T-helper 2 cell treated with Interferon-gamma antibody and Interleukin-4, amounts not matched to agents 100 ng/mL and 5 ng/mL, for 36 hours (primary cell): Measurements from ENCODE around the gene ZDHHC11. TPM values are rescaled to one million over a fixed set of nuclear protein-coding genes. Genes with fewer than 3 reads are reported as not detected.

ENCODE experiments used
- intact Hi-C: fragments of 100-400 bp; cut with micrococcal nuclease; formaldehyde crosslinking; loops from one replicate; pipeline ENCODE4 v1.15.1; 2023
- total RNA-seq: library from RNA; stranded (reverse); gene quantifications from 2 replicates; pipeline ENCODE4 v1.2.3, GENCODE V29; 2022

Gene ZDHHC11
- 20.6 and 21.5 TPM in 2 replicates for total RNA-seq

GRCh38 chr5:850511-851006 is at the start of gene ZDHHC11:
Gene ZDHHC11, minus strand, starts transcription at chr5:850986. Its CDS starts 384 bp downstream, at chr5:850602.
- intact Hi-C loops: no loop called here

- intact Hi-C loops: loop anchor here (5.0 to 10.0 kb wide), 2 partner anchors 494 to 631 kb away; partner anchors contain the start of gene LPCAT1
Observed at GRCh38 chr5:893711-894110, 42.9 kb upstream of the ZDHHC11 start.

GRCh38 chr5:893137-893506 is 42.3 kb upstream of the ZDHHC11 start:
- intact Hi-C loops: loop anchor here (5.0 to 10.0 kb wide), 2 partner anchors 494 to 632 kb away; partner anchors contain the start of gene LPCAT1

GRCh38 chr5:892394-893136 is 41.8 kb upstream of the ZDHHC11 start, which contains the start of the genes BRD9 and TRIP13:
Gene BRD9, minus strand, starts transcription at chr5:892801. Its CDS starts 144 bp downstream, at chr5:892657.
Gene TRIP13, plus strand, starts transcription at chr5:892884. Its CDS starts 115 bp downstream, at chr5:892999.
- intact Hi-C loops: loop anchor here (1.0 to 10.0 kb wide), 3 partner anchors 280 to 632 kb away; partner anchors contain the start of genes CEP72 and LPCAT1

- intact Hi-C loops: loop anchor here (1.0 to 10.0 kb wide), 3 partner anchors 280 to 633 kb away; partner anchors contain the start of genes CEP72 and LPCAT1
Observed at GRCh38 chr5:891837-892393, 41.1 kb upstream of the ZDHHC11 start.

GRCh38 chr5:891117-891836 is 40.5 kb upstream of the ZDHHC11 start:
- intact Hi-C loops: loop anchor here (5.0 to 10.0 kb wide), 2 partner anchors 496 to 634 kb away; partner anchors contain the start of gene LPCAT1

GRCh38 chr5:889075-889710 is 38.4 kb upstream of the ZDHHC11 start:
- intact Hi-C loops: no loop called here

GRCh38 chr5:888638-889035 is 37.9 kb upstream of the ZDHHC11 start:
- intact Hi-C loops: no loop called here

GRCh38 chr5:887947-888637 is 37.3 kb upstream of the ZDHHC11 start:
- intact Hi-C loops: no loop called here

- intact Hi-C loops: no loop called here
Observed at GRCh38 chr5:886716-887325, 36.0 kb upstream of the ZDHHC11 start.

- intact Hi-C loops: no loop called here
Observed at GRCh38 chr5:886036-886435, 35.2 kb upstream of the ZDHHC11 start.

GRCh38 chr5:885529-885928 is 34.7 kb upstream of the ZDHHC11 start:
- intact Hi-C loops: no loop called here

GRCh38 chr5:885127-885442 is 34.3 kb upstream of the ZDHHC11 start:
- intact Hi-C loops: no loop called here

GRCh38 chr5:884345-885126 is 33.8 kb upstream of the ZDHHC11 start:
- intact Hi-C loops: no loop called here

GRCh38 chr5:883475-884181 is 32.8 kb upstream of the ZDHHC11 start:
- intact Hi-C loops: no loop called here

GRCh38 chr5:882253-883183 is 31.7 kb upstream of the ZDHHC11 start:
- intact Hi-C loops: no loop called here

- intact Hi-C loops: no loop called here
Observed at GRCh38 chr5:881551-881935, 30.8 kb upstream of the ZDHHC11 start.
